OCI-LY1 (cell line): Measurements from ENCODE around the gene PRUNE2.

Experiments
- H2AFZ ChIP-seq: fragments of 200-600 bp; sonication (generic), shearing (Covaris generic); 2 replicates; pipeline ENCODE4 v1.6.0; 2014; ENCODE audit warnings: antibody characterized with exemption, mild to moderate bottlenecking, low read length
- H3F3A ChIP-seq: fragments of 200-600 bp; sonication (generic), shearing (Covaris generic); 2 replicates; pipeline ENCODE4 v1.6.0; 2014; ENCODE audit warnings: mild to moderate bottlenecking, antibody characterized with exemption, low read length, moderate library complexity; ENCODE audit not compliant: insufficient read depth
- H3K27ac ChIP-seq: fragments of 200-600 bp; sonication (generic); 2 replicates; pipeline ENCODE4 v1.5.1; 2014; ENCODE audit warnings: low read length, mixed run types, mild to moderate bottlenecking, low read depth; ENCODE audit not compliant: poor library complexity, severe bottlenecking
- H3K27me3 ChIP-seq: fragments of 200-600 bp; sonication (generic); 2 replicates; pipeline ENCODE4 v1.6.0; 2014; ENCODE audit warnings: antibody characterized with exemption, mild to moderate bottlenecking, low read length, moderate library complexity; ENCODE audit not compliant: insufficient read depth
- H3K36me3 ChIP-seq: fragments of 200-600 bp; sonication (generic); 2 replicates; pipeline ENCODE4 v1.6.1; 2014; ENCODE audit warnings: mild to moderate bottlenecking, antibody characterized with exemption, low read length, moderate library complexity, mixed read lengths; ENCODE audit not compliant: insufficient read depth
- H3K4me1 ChIP-seq: fragments of 200-600 bp; sonication (generic); 2 replicates; pipeline ENCODE4 v1.5.1; 2014; ENCODE audit warnings: mild to moderate bottlenecking, low read length, moderate library complexity; ENCODE audit not compliant: insufficient read depth, severe bottlenecking
- H3K4me2 ChIP-seq: fragments of 200-600 bp; sonication (generic), shearing (Covaris generic); 2 replicates; pipeline ENCODE4 v1.6.1; 2014; ENCODE audit warnings: low read length
- H3K4me3 ChIP-seq: fragments of 200-600 bp; sonication (generic); 2 replicates; pipeline ENCODE4 v1.5.1; 2014; ENCODE audit warnings: low read length, low read depth, mild to moderate bottlenecking, mixed read lengths; ENCODE audit not compliant: poor library complexity, severe bottlenecking
- H3K79me2 ChIP-seq: fragments of 200-600 bp; shearing (Covaris generic); 2 replicates; pipeline ENCODE4 v1.6.1; 2016; ENCODE audit warnings: mixed run types, low read length, mixed read lengths; ENCODE audit not compliant: insufficient read depth
- H3K9ac ChIP-seq: fragments of 200-600 bp; sonication (generic), shearing (Covaris generic); 2 replicates; pipeline ENCODE4 v1.6.1; 2014; ENCODE audit warnings: mild to moderate bottlenecking, low read length, mixed read lengths
- H3K9me2 ChIP-seq: fragments of 200-600 bp; sonication (generic), shearing (Covaris generic); 2 replicates; pipeline ENCODE4 v1.6.1; 2014; ENCODE audit warnings: low read depth, mild to moderate bottlenecking, low read length, mixed read lengths
- H3K9me3 ChIP-seq: fragments of 200-600 bp; shearing (Covaris generic); 2 replicates; pipeline ENCODE4 v1.6.1; 2014; ENCODE audit warnings: low read length, mixed read lengths
- H4K20me1 ChIP-seq: fragments of 200-600 bp; sonication (generic), shearing (Covaris generic); 2 replicates; pipeline ENCODE4 v1.6.0; 2016; ENCODE audit warnings: mild to moderate bottlenecking, low read length; ENCODE audit not compliant: insufficient read depth
- EZH2 ChIP-seq: fragments of 200-600 bp; sonication (generic), shearing (Covaris generic); IDR thresholded peaks from 2 replicates; pipeline ENCODE4 v1.8.0; 2017; ENCODE audit warnings: borderline replicate concordance, mixed run types, mild to moderate bottlenecking, antibody characterized with exemption, low read length, moderate library complexity, mixed read lengths
- TF ChIP-seq, protein P1 (sequence below): fragments of 200-600 bp; sonication (generic), shearing (Covaris generic); IDR thresholded peaks from 2 replicates; pipeline ENCODE4 v1.5.1; 2017; ENCODE audit warnings: mild to moderate bottlenecking, antibody characterized with exemption, low read length, moderate library complexity, mixed read lengths

Gene PRUNE2

GRCh38 chr9:76876098-76876497 lies 29.8 kb downstream of the PRUNE2 start:
- H3K36me3 ChIP-seq = no peaks in the 10 kb centered on the region
- no peak for TF ChIP-seq EZH2
- TF ChIP-seq, protein P1, sequence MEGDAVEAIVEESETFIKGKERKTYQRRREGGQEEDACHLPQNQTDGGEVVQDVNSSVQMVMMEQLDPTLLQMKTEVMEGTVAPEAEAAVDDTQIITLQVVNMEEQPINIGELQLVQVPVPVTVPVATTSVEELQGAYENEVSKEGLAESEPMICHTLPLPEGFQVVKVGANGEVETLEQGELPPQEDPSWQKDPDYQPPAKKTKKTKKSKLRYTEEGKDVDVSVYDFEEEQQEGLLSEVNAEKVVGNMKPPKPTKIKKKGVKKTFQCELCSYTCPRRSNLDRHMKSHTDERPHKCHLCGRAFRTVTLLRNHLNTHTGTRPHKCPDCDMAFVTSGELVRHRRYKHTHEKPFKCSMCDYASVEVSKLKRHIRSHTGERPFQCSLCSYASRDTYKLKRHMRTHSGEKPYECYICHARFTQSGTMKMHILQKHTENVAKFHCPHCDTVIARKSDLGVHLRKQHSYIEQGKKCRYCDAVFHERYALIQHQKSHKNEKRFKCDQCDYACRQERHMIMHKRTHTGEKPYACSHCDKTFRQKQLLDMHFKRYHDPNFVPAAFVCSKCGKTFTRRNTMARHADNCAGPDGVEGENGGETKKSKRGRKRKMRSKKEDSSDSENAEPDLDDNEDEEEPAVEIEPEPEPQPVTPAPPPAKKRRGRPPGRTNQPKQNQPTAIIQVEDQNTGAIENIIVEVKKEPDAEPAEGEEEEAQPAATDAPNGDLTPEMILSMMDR = no peak
- no peaks in the 10 kb centered on the region for H3K9me3 ChIP-seq
- H4K20me1 ChIP-seq = no peaks in the 10 kb centered on the region
- H3F3A ChIP-seq = no peaks in the 10 kb centered on the region
- no peak overlapping the region for H3K4me2 ChIP-seq
- no peak overlapping the region for H3K27ac ChIP-seq
- no peaks in the 10 kb centered on the region for H3K27me3 ChIP-seq
- H2AFZ ChIP-seq = no peak overlapping the region
- no peaks in the 10 kb centered on the region for H3K79me2 ChIP-seq
- no peaks in the 10 kb centered on the region for H3K4me1 ChIP-seq
- no peak overlapping the region for H3K4me3 ChIP-seq
- H3K9me2 ChIP-seq = no peaks in the 10 kb centered on the region
- H3K9ac ChIP-seq = no peak overlapping the region

GRCh38 chr9:76873821-76874220 lies 32.1 kb downstream of the PRUNE2 start:
- Histone ChIP-seq H3K9ac (no peak overlapping the region), H3K27ac (no peak overlapping the region), H3F3A (no peaks in the 10 kb centered on the region), H3K9me3 (no peaks in the 10 kb centered on the region), H3K4me2 (no peak overlapping the region), H3K27me3 (no peaks in the 10 kb centered on the region), H2AFZ (no peak overlapping the region), H3K36me3 (no peaks in the 10 kb centered on the region), H3K79me2 (no peaks in the 10 kb centered on the region), H3K4me3 (no peak overlapping the region), H3K4me1 (no peaks in the 10 kb centered on the region), H3K9me2 (no peaks in the 10 kb centered on the region), H4K20me1 (no peaks in the 10 kb centered on the region)
- no peak for TF ChIP-seq EZH2
- TF ChIP-seq, protein P1 = no peak

- TF ChIP-seq, protein P1 = no peak
- TF ChIP-seq EZH2 = no peak
- H3K4me1 ChIP-seq = no peaks in the 10 kb centered on the region
- no peaks in the 10 kb centered on the region for H3K36me3 ChIP-seq
- no peaks in the 10 kb centered on the region for H3K9me3 ChIP-seq
- H3K4me3 ChIP-seq = no peak overlapping the region
- H3K27ac ChIP-seq = no peak overlapping the region
- H3K4me2 ChIP-seq = no peak overlapping the region
- H2AFZ ChIP-seq = no peak overlapping the region
- H3K79me2 ChIP-seq = no peaks in the 10 kb centered on the region
- H3K9ac ChIP-seq = no peak overlapping the region
- H4K20me1 ChIP-seq = no peaks in the 10 kb centered on the region
- no peaks in the 10 kb centered on the region for H3F3A ChIP-seq
- H3K27me3 ChIP-seq = no peaks in the 10 kb centered on the region
- no peaks in the 10 kb centered on the region for H3K9me2 ChIP-seq
Measured at GRCh38 chr9:76873056-76873792, 32.7 kb downstream of the PRUNE2 start.
